ENCODE data around the gene CAPN2. TPM values are rescaled to one million over a fixed set of nuclear protein-coding genes. Genes with fewer than 3 reads are reported as not detected.

Gene CAPN2
- total and polyA plus RNA-seq, 2 experiments from 2014 or later: 8.4 to 17.8 TPM

DNA sequence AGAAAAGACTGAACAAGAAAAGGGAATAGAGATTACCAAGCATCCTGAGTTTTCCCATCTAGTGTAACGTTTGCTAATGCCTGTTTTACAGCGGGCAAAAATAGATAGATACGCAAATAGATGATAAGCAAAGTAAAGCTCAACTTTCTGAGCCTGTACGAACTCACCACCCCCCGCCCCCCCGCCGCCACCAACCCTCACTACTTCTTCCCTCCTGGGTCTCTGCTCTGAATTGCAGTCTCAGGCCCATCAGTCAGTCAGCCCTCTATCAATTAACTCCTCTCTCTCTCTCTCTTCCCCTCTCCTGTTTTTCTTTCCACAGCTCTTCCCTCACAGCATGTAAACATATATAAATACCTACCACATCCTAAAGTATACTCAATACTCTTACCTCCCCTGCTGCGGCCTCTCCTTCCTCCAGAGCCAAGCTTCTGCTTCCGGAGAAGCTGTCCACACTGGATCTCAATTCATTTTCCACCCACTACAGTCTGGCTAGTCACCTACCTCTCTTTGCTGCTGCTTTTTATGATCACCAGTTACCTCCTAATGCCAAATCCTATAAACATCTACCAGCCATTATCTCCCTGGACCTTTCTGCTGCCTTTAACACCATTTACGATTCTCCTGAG lies 64.6 kb downstream of the CAPN2 start:
- H3K36me3 ChIP-seq (ENCODE audit: insufficient read depth): peaks cover 26% of the 10 kb centered on the region
- no peaks in the 10 kb centered on the region for H3K79me2 ChIP-seq (replicated peaks; ENCODE audit: insufficient read depth)
- no peak overlapping the region for H3K4me2 ChIP-seq
- no peaks in the 10 kb centered on the region for H3K9me3 Mint-ChIP-seq
- no peak overlapping the region for H2AFZ ChIP-seq
- peaks cover 5% of the 10 kb centered on the region for H3K27me3 Mint-ChIP-seq (ENCODE audit: insufficient read depth, low read depth, poor library complexity)
- H4K20me1 ChIP-seq (replicated peaks; ENCODE audit: insufficient read depth): peaks cover 7% of the 10 kb centered on the region
- no peak overlapping the region for H3K27ac Mint-ChIP-seq
- H3K36me3 Mint-ChIP-seq (ENCODE audit: low read depth): peaks cover 57% of the 10 kb centered on the region
- no peak overlapping the region for H3K27ac ChIP-seq (ENCODE audit: low read depth)
- H3K4me3 Mint-ChIP-seq: no peak overlapping the region
- no peaks in the 10 kb centered on the region for H3K9me2 ChIP-seq (ENCODE audit: insufficient read depth)
- no peaks in the 10 kb centered on the region for H3F3A ChIP-seq (replicated peaks; ENCODE audit: low read depth)
- peaks cover 9% of the 10 kb centered on the region for H3K4me1 Mint-ChIP-seq
- H3K4me3 ChIP-seq: no peak overlapping the region
- no peak for ATAC-seq
- H3K4me1 ChIP-seq (ENCODE audit: insufficient read depth): 0 out of 2 replicates have a peak, but pooled peaks cover 7% of the 10 kb centered on the region
- TF ChIP-seq NANOG (IDR thresholded peaks at IDR 0.05; ENCODE audit: borderline replicate concordance) (no peak), CREB1 (CRISPR knock-in tag; IDR thresholded peaks at IDR 0.05; ENCODE audit: low read depth) (no peak), ZNF331 (CRISPR knock-in tag; IDR thresholded peaks at IDR 0.05; ENCODE audit: low read depth) (no peak), ZNF114 (CRISPR knock-in tag; IDR thresholded peaks at IDR 0.05) (no peak), EZH2phosphoT487 (IDR thresholded peaks at IDR 0.05; ENCODE audit: unreplicated experiment) (no peak), POLR2AphosphoS5 (IDR thresholded peaks at IDR 0.05; ENCODE audit: low read depth) (no peak), EZH2 (IDR thresholded peaks at IDR 0.05; ENCODE audit: low read depth, unreplicated experiment) (no peak)
- TF ChIP-seq, protein P1, sequence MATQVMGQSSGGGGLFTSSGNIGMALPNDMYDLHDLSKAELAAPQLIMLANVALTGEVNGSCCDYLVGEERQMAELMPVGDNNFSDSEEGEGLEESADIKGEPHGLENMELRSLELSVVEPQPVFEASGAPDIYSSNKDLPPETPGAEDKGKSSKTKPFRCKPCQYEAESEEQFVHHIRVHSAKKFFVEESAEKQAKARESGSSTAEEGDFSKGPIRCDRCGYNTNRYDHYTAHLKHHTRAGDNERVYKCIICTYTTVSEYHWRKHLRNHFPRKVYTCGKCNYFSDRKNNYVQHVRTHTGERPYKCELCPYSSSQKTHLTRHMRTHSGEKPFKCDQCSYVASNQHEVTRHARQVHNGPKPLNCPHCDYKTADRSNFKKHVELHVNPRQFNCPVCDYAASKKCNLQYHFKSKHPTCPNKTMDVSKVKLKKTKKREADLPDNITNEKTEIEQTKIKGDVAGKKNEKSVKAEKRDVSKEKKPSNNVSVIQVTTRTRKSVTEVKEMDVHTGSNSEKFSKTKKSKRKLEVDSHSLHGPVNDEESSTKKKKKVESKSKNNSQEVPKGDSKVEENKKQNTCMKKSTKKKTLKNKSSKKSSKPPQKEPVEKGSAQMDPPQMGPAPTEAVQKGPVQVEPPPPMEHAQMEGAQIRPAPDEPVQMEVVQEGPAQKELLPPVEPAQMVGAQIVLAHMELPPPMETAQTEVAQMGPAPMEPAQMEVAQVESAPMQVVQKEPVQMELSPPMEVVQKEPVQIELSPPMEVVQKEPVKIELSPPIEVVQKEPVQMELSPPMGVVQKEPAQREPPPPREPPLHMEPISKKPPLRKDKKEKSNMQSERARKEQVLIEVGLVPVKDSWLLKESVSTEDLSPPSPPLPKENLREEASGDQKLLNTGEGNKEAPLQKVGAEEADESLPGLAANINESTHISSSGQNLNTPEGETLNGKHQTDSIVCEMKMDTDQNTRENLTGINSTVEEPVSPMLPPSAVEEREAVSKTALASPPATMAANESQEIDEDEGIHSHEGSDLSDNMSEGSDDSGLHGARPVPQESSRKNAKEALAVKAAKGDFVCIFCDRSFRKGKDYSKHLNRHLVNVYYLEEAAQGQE (IDR thresholded peaks at IDR 0.05; ENCODE audit: unreplicated experiment): no peak
- TF ChIP-seq, protein P2, sequence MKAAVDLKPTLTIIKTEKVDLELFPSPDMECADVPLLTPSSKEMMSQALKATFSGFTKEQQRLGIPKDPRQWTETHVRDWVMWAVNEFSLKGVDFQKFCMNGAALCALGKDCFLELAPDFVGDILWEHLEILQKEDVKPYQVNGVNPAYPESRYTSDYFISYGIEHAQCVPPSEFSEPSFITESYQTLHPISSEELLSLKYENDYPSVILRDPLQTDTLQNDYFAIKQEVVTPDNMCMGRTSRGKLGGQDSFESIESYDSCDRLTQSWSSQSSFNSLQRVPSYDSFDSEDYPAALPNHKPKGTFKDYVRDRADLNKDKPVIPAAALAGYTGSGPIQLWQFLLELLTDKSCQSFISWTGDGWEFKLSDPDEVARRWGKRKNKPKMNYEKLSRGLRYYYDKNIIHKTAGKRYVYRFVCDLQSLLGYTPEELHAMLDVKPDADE (IDR thresholded peaks at IDR 0.05): no peak
- DNase-seq (ENCODE audit: low spot score): no peak
- H3K27me3 ChIP-seq (ENCODE audit: insufficient read depth): no peaks in the 10 kb centered on the region

DNA sequence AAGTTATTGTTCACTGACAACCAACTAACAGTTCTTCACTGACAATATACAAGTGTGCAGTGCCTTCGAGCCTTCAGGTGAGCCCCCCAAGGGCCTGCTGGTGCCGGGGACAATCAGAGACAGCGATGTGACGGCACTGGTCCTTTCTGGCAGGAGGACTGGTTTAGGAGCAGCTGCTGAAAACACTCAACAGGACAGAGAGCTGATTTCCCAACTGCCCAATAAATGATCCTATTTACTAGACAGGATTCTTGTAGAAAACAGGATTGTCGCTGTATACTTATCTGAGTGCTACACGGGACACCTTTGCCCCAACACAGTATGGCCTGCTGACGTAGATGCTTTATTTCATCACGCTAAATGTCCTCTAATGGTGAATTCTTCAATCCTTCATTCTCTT lies 68.0 kb downstream of the CAPN2 start:
- Histone ChIP-seq H3K4me1 (ENCODE audit: insufficient read depth) (no peaks in the 10 kb centered on the region), H3K4me3 (no peak overlapping the region), H3K4me2 (no peak overlapping the region), H3F3A (replicated peaks; ENCODE audit: low read depth) (no peaks in the 10 kb centered on the region), H3K36me3 (ENCODE audit: insufficient read depth) (peaks cover 25% of the 10 kb centered on the region), H3K79me2 (replicated peaks; ENCODE audit: insufficient read depth) (no peaks in the 10 kb centered on the region), H3K9me2 (ENCODE audit: insufficient read depth) (no peaks in the 10 kb centered on the region), H3K27me3 (ENCODE audit: insufficient read depth) (no peaks in the 10 kb centered on the region), H2AFZ (no peak overlapping the region), H3K27ac (ENCODE audit: low read depth) (no peak overlapping the region), H4K20me1 (replicated peaks; ENCODE audit: insufficient read depth) (peaks cover 7% of the 10 kb centered on the region)
- H3K9me3 Mint-ChIP-seq: no peaks in the 10 kb centered on the region
- no peak for DNase-seq (ENCODE audit: low spot score)
- H3K4me1 Mint-ChIP-seq: no peaks in the 10 kb centered on the region
- TF ChIP-seq ZNF114 (CRISPR knock-in tag; IDR thresholded peaks at IDR 0.05) (no peak), POLR2AphosphoS5 (IDR thresholded peaks at IDR 0.05; ENCODE audit: low read depth) (no peak), NANOG (IDR thresholded peaks at IDR 0.05; ENCODE audit: borderline replicate concordance) (no peak), EZH2 (IDR thresholded peaks at IDR 0.05; ENCODE audit: low read depth, unreplicated experiment) (no peak), EZH2phosphoT487 (IDR thresholded peaks at IDR 0.05; ENCODE audit: unreplicated experiment) (no peak), JUNB (IDR thresholded peaks at IDR 0.05; ENCODE audit: unreplicated experiment) (no peak)
- TF ChIP-seq, protein P3, sequence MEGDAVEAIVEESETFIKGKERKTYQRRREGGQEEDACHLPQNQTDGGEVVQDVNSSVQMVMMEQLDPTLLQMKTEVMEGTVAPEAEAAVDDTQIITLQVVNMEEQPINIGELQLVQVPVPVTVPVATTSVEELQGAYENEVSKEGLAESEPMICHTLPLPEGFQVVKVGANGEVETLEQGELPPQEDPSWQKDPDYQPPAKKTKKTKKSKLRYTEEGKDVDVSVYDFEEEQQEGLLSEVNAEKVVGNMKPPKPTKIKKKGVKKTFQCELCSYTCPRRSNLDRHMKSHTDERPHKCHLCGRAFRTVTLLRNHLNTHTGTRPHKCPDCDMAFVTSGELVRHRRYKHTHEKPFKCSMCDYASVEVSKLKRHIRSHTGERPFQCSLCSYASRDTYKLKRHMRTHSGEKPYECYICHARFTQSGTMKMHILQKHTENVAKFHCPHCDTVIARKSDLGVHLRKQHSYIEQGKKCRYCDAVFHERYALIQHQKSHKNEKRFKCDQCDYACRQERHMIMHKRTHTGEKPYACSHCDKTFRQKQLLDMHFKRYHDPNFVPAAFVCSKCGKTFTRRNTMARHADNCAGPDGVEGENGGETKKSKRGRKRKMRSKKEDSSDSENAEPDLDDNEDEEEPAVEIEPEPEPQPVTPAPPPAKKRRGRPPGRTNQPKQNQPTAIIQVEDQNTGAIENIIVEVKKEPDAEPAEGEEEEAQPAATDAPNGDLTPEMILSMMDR (conservative IDR thresholded peaks at IDR 0.05; ENCODE audit: low read depth in 2 of 2): no peak
- TF ChIP-seq, protein P1 (IDR thresholded peaks at IDR 0.05; ENCODE audit: unreplicated experiment): no peak
- no peak for ATAC-seq
- peaks cover 50% of the 10 kb centered on the region for H3K36me3 Mint-ChIP-seq (ENCODE audit: low read depth)
- H3K27ac Mint-ChIP-seq: no peak overlapping the region
- H3K4me3 Mint-ChIP-seq: no peak overlapping the region
- peaks cover 5% of the 10 kb centered on the region for H3K27me3 Mint-ChIP-seq (ENCODE audit: insufficient read depth, low read depth, poor library complexity)
